OCI-M2 (cell line): ENCODE measurements around the gene MYO10.

Experiments
- DNase-seq: peaks from one replicate; lab custom pipeline; 2025; ENCODE audit not compliant: unreplicated experiment; lab: John Stamatoyannopoulos, UW

Gene MYO10

GRCh38 chr5:16826379-16827125 is 109.5 kb downstream of the MYO10 start:
- no peak for DNase-seq

- no peak for DNase-seq
Measured at GRCh38 chr5:16819522-16820167, 116.4 kb downstream of the MYO10 start.

GRCh38 chr5:16815432-16815831 is 120.7 kb downstream of the MYO10 start:
- no peak for DNase-seq

- DNase-seq = no peak
Measured at GRCh38 chr5:16812911-16813310, 123.2 kb downstream of the MYO10 start.

GRCh38 chr5:16812448-16812847 is 123.6 kb downstream of the MYO10 start:
- no peak for DNase-seq

GRCh38 chr5:16810208-16810854 is 125.8 kb downstream of the MYO10 start:
- DNase-seq = no peak

- DNase-seq = no peak
Measured at GRCh38 chr5:16809395-16810207, 126.5 kb downstream of the MYO10 start.

GRCh38 chr5:16809010-16809394 is 127.1 kb downstream of the MYO10 start:
- DNase-seq = no peak

GRCh38 chr5:16808021-16808420 is 128.1 kb downstream of the MYO10 start:
- DNase-seq = no peak

- DNase-seq = no peak
Measured at GRCh38 chr5:16807547-16807864, 128.6 kb downstream of the MYO10 start.

- DNase-seq = no peak
Measured at GRCh38 chr5:16806711-16807546, 129.2 kb downstream of the MYO10 start.

GRCh38 chr5:16805486-16805885 is 130.6 kb downstream of the MYO10 start:
- DNase-seq = no peak

- no peak for DNase-seq
Measured at GRCh38 chr5:16803831-16804230, 132.3 kb downstream of the MYO10 start.

- DNase-seq = no peak
Measured at GRCh38 chr5:16800477-16800876, 135.6 kb downstream of the MYO10 start.

- DNase-seq = no peak
Measured at GRCh38 chr5:16799796-16800195, 136.3 kb downstream of the MYO10 start.

- no peak for DNase-seq
Measured at GRCh38 chr5:16797951-16798350, 138.1 kb downstream of the MYO10 start.

GRCh38 chr5:16794269-16794913 is 141.7 kb downstream of the MYO10 start:
- no peak for DNase-seq

GRCh38 chr5:16792598-16793275 is 143.4 kb downstream of the MYO10 start:
- DNase-seq = no peak

GRCh38 chr5:16791904-16792597 is 144.0 kb downstream of the MYO10 start:
- no peak for DNase-seq
